Adrenal gland (tissue), 5 donors: ENCODE data around the gene ABI3BP.

Source experiments
- CTCF ChIP-seq, 6 experiments: fragments of 450-650 bp in 4 of 6; fragments of 200-600 bp in 2 of 6; sonication (generic) in 1 of 6; IDR thresholded peaks; 1 replicate in 5 of 6; 2 replicates in 1 of 6; pipeline versions ENCODE4 v1.5.1 to v1.8.0; 2016 to 2021; ENCODE audit warnings: antibody characterized with exemption in 6 of 6, mild to moderate bottlenecking in 2 of 6, moderate library complexity in 1 of 6
- POLR2A ChIP-seq, 2 donors: fragments of 450-650 bp; IDR thresholded peaks; one replicate each; pipeline ENCODE4 v1.6.1; 2017; ENCODE audit warnings: antibody characterized with exemption in 2 of 2, mild to moderate bottlenecking in 2 of 2, moderate library complexity in 1 of 2
- donor health status: DM: no; HTN: no; CAD: no.

DNA sequence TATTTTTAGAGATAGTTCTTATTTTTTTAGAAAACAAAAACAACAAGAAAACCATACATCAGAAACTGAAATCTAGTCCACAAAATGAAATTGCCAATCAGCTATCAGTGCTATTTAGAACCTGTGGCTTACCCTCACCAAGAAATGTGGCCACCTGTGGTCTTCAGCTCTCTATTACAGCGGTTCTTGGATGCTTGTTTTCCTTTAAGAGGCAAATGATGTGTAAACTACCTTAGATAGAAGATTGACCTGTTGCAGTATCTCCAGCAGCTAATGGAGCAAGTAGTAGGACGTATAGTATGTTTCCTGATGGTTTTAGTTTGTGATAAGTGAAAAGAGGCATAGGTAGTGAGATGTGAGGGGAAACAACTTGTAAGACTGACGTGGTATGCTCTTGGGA, 262.7 kb downstream of the ABI3BP start:
- TF ChIP-seq CTCF (IDR thresholded peaks at IDR 0.05) (no peak), POLR2A (IDR thresholded peaks at IDR 0.05) (no peak)
